ENCODE data around the gene KIAA0513. TPM values are rescaled to one million over a fixed set of nuclear protein-coding genes. Genes with fewer than 3 reads are reported as not detected.

Gene KIAA0513
- total and polyA plus RNA-seq, 2 of the 13 experiments (the other 11 are each of a cell fraction or from before 2014, with no cell fraction given), result 1.8 TPM

DNA sequence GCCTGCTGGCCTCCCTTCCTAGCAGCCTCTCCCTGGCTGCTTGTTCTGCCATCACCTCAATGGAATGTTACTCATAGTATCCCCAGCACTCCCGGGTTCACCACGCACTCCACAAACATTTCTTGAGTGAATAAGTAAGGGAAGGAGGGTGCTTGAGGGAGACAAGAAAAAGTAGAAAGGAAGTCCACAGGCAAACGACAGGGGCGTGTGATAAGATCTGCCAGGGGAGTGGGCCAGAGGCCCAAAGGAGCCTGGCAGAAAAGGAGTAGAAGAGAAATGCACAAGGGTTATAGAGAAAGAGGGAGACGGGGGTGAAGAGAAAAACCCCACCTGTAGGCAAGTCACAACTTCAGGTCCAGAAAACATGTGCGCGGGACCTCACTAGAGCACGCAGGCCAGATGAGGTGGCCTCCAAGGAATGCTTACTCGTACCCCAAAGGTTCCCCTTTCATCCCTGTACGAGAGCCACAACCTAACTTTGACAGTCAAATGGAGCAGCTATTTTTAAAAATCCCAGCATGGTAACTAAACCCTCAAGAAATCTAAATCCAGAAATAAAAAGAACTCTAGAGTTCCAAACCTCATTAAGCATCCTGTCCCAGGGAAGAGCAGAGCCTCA lies 22.9 kb upstream of the KIAA0513 start:
- Histone ChIP-seq H2AFZ (ENCODE audit: low read length) (no peak overlapping the region), H3K36me3 (replicated peaks in 1 of 2; ENCODE audit: control insufficient read depth in 1 of 2, insufficient read depth in 2 of 2, low read length in 2 of 2) (peaks cover 7% of the 10 kb centered on the region in 2 experiments; a peak in 4 of 5 replicates), H3K9me3 (ENCODE audit: low read length) (no peaks in the 10 kb centered on the region), H3K79me2 (ENCODE audit: insufficient read depth, low read length) (peaks cover 85% of the 10 kb centered on the region), H4K20me1 (ENCODE audit: insufficient read depth, low read length) (peaks cover 21% of the 10 kb centered on the region; the same call in 1 of the 2 replicates), H3K27ac (ENCODE audit: extremely low read length, insufficient read depth, low read length) (no peak overlapping the region), H3K27me3 (ENCODE audit: control insufficient read depth in 1 of 2, insufficient read depth in 2 of 2, low read length in 2 of 2) (no peaks in the 10 kb centered on the region), H3K4me1 (ENCODE audit: insufficient read depth, low read length) (peaks cover 98% of the 10 kb centered on the region), H3K9ac (ENCODE audit: insufficient read depth, low read depth, low read length) (no peak overlapping the region; the same call in 1 of the 2 replicates), H3K4me2 (ENCODE audit: low read depth, low read length) (no peak overlapping the region), H3K4me3 (replicated peaks in 1 of 3; ENCODE audit: insufficient read depth in 1 of 3, low read depth in 2 of 3, low read length in 3 of 3) (no peak overlapping the region; a peak in 1 of 6 replicates)
- ATAC-seq, result no peak
- no peak for FAIRE-seq
- in situ Hi-C loops (cut with HindIII; ENCODE audit: extremely low pct_ligation_motif_present, low pct_unique_long_range_greater_than_20kb) (no loop called here), intact Hi-C loops (cut with micrococcal nuclease; ENCODE audit: unreplicated experiment) (no loop called here)
- WGBS (ENCODE audit: low lambda C conversion rate), result 81% methylated on average over 10 of the region's 10 CpGs
- CTCF ChIA-PET (ENCODE audit: low intra/inter-chr PET ratio, low total read pairs), result no interaction called here
- POLR2A ChIA-PET, result interaction anchor here (2.1 kb wide), 1 partner anchor 10 kb away, joined by 9 read pairs; no protein-coding TSS in a partner anchor
- DNase-seq (ENCODE audit: low spot score), result no peak
- TF ChIP-seq, protein P1, sequence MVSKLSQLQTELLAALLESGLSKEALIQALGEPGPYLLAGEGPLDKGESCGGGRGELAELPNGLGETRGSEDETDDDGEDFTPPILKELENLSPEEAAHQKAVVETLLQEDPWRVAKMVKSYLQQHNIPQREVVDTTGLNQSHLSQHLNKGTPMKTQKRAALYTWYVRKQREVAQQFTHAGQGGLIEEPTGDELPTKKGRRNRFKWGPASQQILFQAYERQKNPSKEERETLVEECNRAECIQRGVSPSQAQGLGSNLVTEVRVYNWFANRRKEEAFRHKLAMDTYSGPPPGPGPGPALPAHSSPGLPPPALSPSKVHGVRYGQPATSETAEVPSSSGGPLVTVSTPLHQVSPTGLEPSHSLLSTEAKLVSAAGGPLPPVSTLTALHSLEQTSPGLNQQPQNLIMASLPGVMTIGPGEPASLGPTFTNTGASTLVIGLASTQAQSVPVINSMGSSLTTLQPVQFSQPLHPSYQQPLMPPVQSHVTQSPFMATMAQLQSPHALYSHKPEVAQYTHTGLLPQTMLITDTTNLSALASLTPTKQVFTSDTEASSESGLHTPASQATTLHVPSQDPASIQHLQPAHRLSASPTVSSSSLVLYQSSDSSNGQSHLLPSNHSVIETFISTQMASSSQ (IDR thresholded peaks at IDR 0.05; ENCODE audit: low read depth), result no peak
- TF ChIP-seq, protein P1 (CRISPR knock-in tag; IDR thresholded peaks at IDR 0.05; ENCODE audit: borderline replicate concordance), result no peak
- TF ChIP-seq, protein P2, sequence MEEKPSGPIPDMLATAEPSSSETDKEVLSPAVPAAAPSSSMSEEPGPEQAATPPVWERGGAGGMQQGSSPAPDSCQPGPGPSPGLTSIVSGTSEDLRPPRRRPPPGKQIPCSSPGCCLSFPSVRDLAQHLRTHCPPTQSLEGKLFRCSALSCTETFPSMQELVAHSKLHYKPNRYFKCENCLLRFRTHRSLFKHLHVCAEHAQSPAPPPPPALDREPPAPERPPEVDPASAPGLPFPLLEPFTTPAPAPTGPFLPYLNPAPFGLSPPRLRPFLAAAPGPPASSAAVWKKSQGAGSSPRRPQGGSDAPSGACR (CRISPR knock-in tag; IDR thresholded peaks at IDR 0.05), result no peak
- TF ChIP-seq, protein P3, sequence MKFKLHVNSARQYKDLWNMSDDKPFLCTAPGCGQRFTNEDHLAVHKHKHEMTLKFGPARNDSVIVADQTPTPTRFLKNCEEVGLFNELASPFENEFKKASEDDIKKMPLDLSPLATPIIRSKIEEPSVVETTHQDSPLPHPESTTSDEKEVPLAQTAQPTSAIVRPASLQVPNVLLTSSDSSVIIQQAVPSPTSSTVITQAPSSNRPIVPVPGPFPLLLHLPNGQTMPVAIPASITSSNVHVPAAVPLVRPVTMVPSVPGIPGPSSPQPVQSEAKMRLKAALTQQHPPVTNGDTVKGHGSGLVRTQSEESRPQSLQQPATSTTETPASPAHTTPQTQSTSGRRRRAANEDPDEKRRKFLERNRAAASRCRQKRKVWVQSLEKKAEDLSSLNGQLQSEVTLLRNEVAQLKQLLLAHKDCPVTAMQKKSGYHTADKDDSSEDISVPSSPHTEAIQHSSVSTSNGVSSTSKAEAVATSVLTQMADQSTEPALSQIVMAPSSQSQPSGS (CRISPR knock-in tag; IDR thresholded peaks at IDR 0.05), result no peak
- TF ChIP-seq FOXK2 (IDR thresholded peaks at IDR 0.05), result no peak
- BruUV-seq (replicated peaks), result no TSS peak

Measured in HepG2 (cell line).